ENCODE measurements around the gene CEP120.
A peak's percentile ranks its signal among the peaks of the same experiment; 100 is the strongest.
"Not testable (repeated sequence)": the region's sequence is repeated elsewhere in the genome, so short reads cannot be mapped to it uniquely, and the experiment has no call there.

CEP120 gene

GRCh38 chr5:123422433-123423277 is 548 bp downstream of the CEP120 start:
- WGBS, 2 experiments (ENCODE audit: insufficient coverage in 2 of 2), result 0 to 1% methylated on average over 38 to 43 of the region's 45 CpGs

GRCh38 chr5:123421773-123422172 is 1.4 kb downstream of the CEP120 start:
- H3K4me1 ChIP-seq (ENCODE audit: control insufficient read depth, insufficient read depth, low read length, poor library complexity, severe bottlenecking), result no peaks in the 10 kb centered on the region
- no peaks in the 10 kb centered on the region for H3K9me3 ChIP-seq (ENCODE audit: control insufficient read depth, low read length)
- peaks cover 14% of the 10 kb centered on the region for H3K36me3 ChIP-seq (ENCODE audit: control insufficient read depth, insufficient read depth, low read length)
- H3K4me3 ChIP-seq (ENCODE audit: extremely low read depth, insufficient read depth, low read length, poor library complexity, severe bottlenecking), result peak overlapping the region; percentile 76
- WGBS, 2 experiments (ENCODE audit: insufficient coverage in 2 of 2), result 31% methylated on average over 2 of the region's 2 CpGs; no CpG with 5 or more reads in 1 of the 2 experiments
- H3K27ac ChIP-seq (ENCODE audit: low read depth, low read length, severe bottlenecking), result no peak overlapping the region

More at GRCh38 chr5:123422433-123423277, 548 bp downstream of the CEP120 start:
- H3K27ac ChIP-seq (ENCODE audit: low read depth, low read length, severe bottlenecking), result peak overlapping the region; percentile 77
- peaks cover 10% of the 10 kb centered on the region for H3K36me3 ChIP-seq (ENCODE audit: control insufficient read depth, insufficient read depth, low read length)
- peak overlapping the region; percentile 76 for H3K4me3 ChIP-seq (ENCODE audit: extremely low read depth, insufficient read depth, low read length, poor library complexity, severe bottlenecking)
- H3K9me3 ChIP-seq (ENCODE audit: control insufficient read depth, low read length), result no peaks in the 10 kb centered on the region
- H3K4me1 ChIP-seq (ENCODE audit: control insufficient read depth, insufficient read depth, low read length, poor library complexity, severe bottlenecking), result no peaks in the 10 kb centered on the region

- Histone ChIP-seq H3K36me3 (ENCODE audit: control insufficient read depth, insufficient read depth, low read length) (peaks cover 60% of the 10 kb centered on the region), H3K4me1 (ENCODE audit: control insufficient read depth, insufficient read depth, low read length, poor library complexity, severe bottlenecking) (peaks cover 3% of the 10 kb centered on the region), H3K9me3 (ENCODE audit: control insufficient read depth, low read length) (no peaks in the 10 kb centered on the region), H3K4me3 (ENCODE audit: extremely low read depth, insufficient read depth, low read length, poor library complexity, severe bottlenecking) (no peak overlapping the region), H3K27ac (ENCODE audit: low read depth, low read length, severe bottlenecking) (peak overlapping the region; percentile 17)
Observed at GRCh38 chr5:123414974-123415373, 8.2 kb downstream of the CEP120 start.

- 100% methylated on average over 1 of the region's 3 CpGs for WGBS, 2 experiments (ENCODE audit: insufficient coverage in 2 of 2)
- Histone ChIP-seq H3K4me3 (ENCODE audit: extremely low read depth, insufficient read depth, low read length, poor library complexity, severe bottlenecking) (no peak overlapping the region), H3K9me3 (ENCODE audit: control insufficient read depth, low read length) (no peaks in the 10 kb centered on the region), H3K4me1 (ENCODE audit: control insufficient read depth, insufficient read depth, low read length, poor library complexity, severe bottlenecking) (peaks cover 3% of the 10 kb centered on the region), H3K36me3 (ENCODE audit: control insufficient read depth, insufficient read depth, low read length) (peaks cover 53% of the 10 kb centered on the region), H3K27ac (ENCODE audit: low read depth, low read length, severe bottlenecking) (no peak overlapping the region)
Observed at GRCh38 chr5:123412206-123412605, 11.0 kb downstream of the CEP120 start.

- H3K36me3 ChIP-seq (ENCODE audit: control insufficient read depth, insufficient read depth, low read length), result peaks cover 51% of the 10 kb centered on the region
- WGBS, 2 experiments (ENCODE audit: insufficient coverage in 2 of 2), result 87 to 93% methylated on average over 9 to 11 of the region's 12 CpGs
- not testable (repeated sequence) for H3K27ac ChIP-seq (ENCODE audit: low read depth, low read length, severe bottlenecking); H3K4me3 ChIP-seq (ENCODE audit: extremely low read depth, insufficient read depth, low read length, poor library complexity, severe bottlenecking); H3K9me3 ChIP-seq (ENCODE audit: control insufficient read depth, low read length); H3K4me1 ChIP-seq (ENCODE audit: control insufficient read depth, insufficient read depth, low read length, poor library complexity, severe bottlenecking)
Observed at GRCh38 chr5:123401999-123402398, 21.2 kb downstream of the CEP120 start.

GRCh38 chr5:123401320-123401719 is 21.9 kb downstream of the CEP120 start:
- peaks cover 58% of the 10 kb centered on the region for H3K36me3 ChIP-seq (ENCODE audit: control insufficient read depth, insufficient read depth, low read length)
- H3K9me3 ChIP-seq (ENCODE audit: control insufficient read depth, low read length), result no peaks in the 10 kb centered on the region
- no peak overlapping the region for H3K4me3 ChIP-seq (ENCODE audit: extremely low read depth, insufficient read depth, low read length, poor library complexity, severe bottlenecking)
- H3K27ac ChIP-seq (ENCODE audit: low read depth, low read length, severe bottlenecking), result no peak overlapping the region
- whole genome bisulfite sequencing, 2 experiments (ENCODE audit: insufficient coverage in 2 of 2), result 95% methylated on average over 14 to 15 of the region's 15 CpGs
- no peaks in the 10 kb centered on the region for H3K4me1 ChIP-seq (ENCODE audit: control insufficient read depth, insufficient read depth, low read length, poor library complexity, severe bottlenecking)

GRCh38 chr5:123400870-123401291 is 22.3 kb downstream of the CEP120 start:
- H3K4me1 ChIP-seq (ENCODE audit: control insufficient read depth, insufficient read depth, low read length, poor library complexity, severe bottlenecking); H3K27ac ChIP-seq (ENCODE audit: low read depth, low read length, severe bottlenecking); H3K4me3 ChIP-seq (ENCODE audit: extremely low read depth, insufficient read depth, low read length, poor library complexity, severe bottlenecking); H3K9me3 ChIP-seq (ENCODE audit: control insufficient read depth, low read length): not testable (repeated sequence)
- H3K36me3 ChIP-seq (ENCODE audit: control insufficient read depth, insufficient read depth, low read length), result peaks cover 60% of the 10 kb centered on the region
- 96 to 97% methylated on average over 21 to 22 of the region's 23 CpGs for WGBS, 2 experiments (ENCODE audit: insufficient coverage in 2 of 2)

GRCh38 chr5:123398058-123398733 is 25.0 kb downstream of the CEP120 start:
- Histone ChIP-seq H3K4me1 (ENCODE audit: control insufficient read depth, insufficient read depth, low read length, poor library complexity, severe bottlenecking) (no peaks in the 10 kb centered on the region), H3K27ac (ENCODE audit: low read depth, low read length, severe bottlenecking) (no peak overlapping the region), H3K36me3 (ENCODE audit: control insufficient read depth, insufficient read depth, low read length) (peaks cover 57% of the 10 kb centered on the region), H3K9me3 (ENCODE audit: control insufficient read depth, low read length) (no peaks in the 10 kb centered on the region), H3K4me3 (ENCODE audit: extremely low read depth, insufficient read depth, low read length, poor library complexity, severe bottlenecking) (no peak overlapping the region)
- WGBS, 2 experiments (ENCODE audit: insufficient coverage in 2 of 2), result 100% methylated on average over 1 of the region's 1 CpG; no CpG with 5 or more reads in 1 of the 2 experiments

GRCh38 chr5:123397538-123397937 is 25.7 kb downstream of the CEP120 start:
- no peaks in the 10 kb centered on the region for H3K4me1 ChIP-seq (ENCODE audit: control insufficient read depth, insufficient read depth, low read length, poor library complexity, severe bottlenecking)
- H3K9me3 ChIP-seq (ENCODE audit: control insufficient read depth, low read length), result no peaks in the 10 kb centered on the region
- H3K36me3 ChIP-seq (ENCODE audit: control insufficient read depth, insufficient read depth, low read length), result peaks cover 50% of the 10 kb centered on the region
- H3K4me3 ChIP-seq (ENCODE audit: extremely low read depth, insufficient read depth, low read length, poor library complexity, severe bottlenecking), result no peak overlapping the region
- WGBS, 2 experiments (ENCODE audit: insufficient coverage in 2 of 2), result 95 to 100% methylated on average over 2 to 3 of the region's 3 CpGs
- H3K27ac ChIP-seq (ENCODE audit: low read depth, low read length, severe bottlenecking), result no peak overlapping the region

- H3K27ac ChIP-seq (ENCODE audit: low read depth, low read length, severe bottlenecking), result no peak overlapping the region
- peaks cover 37% of the 10 kb centered on the region for H3K36me3 ChIP-seq (ENCODE audit: control insufficient read depth, insufficient read depth, low read length)
- WGBS, 2 experiments (ENCODE audit: insufficient coverage in 2 of 2), result 100% methylated on average over 1 of the region's 1 CpG; no CpG with 5 or more reads in 1 of the 2 experiments
- no peaks in the 10 kb centered on the region for H3K4me1 ChIP-seq (ENCODE audit: control insufficient read depth, insufficient read depth, low read length, poor library complexity, severe bottlenecking)
- no peaks in the 10 kb centered on the region for H3K9me3 ChIP-seq (ENCODE audit: control insufficient read depth, low read length)
- no peak overlapping the region for H3K4me3 ChIP-seq (ENCODE audit: extremely low read depth, insufficient read depth, low read length, poor library complexity, severe bottlenecking)
Observed at GRCh38 chr5:123391009-123391408, 32.2 kb downstream of the CEP120 start.

- no peak overlapping the region for H3K27ac ChIP-seq (ENCODE audit: low read depth, low read length, severe bottlenecking)
- H3K9me3 ChIP-seq (ENCODE audit: control insufficient read depth, low read length), result no peaks in the 10 kb centered on the region
- peaks cover 39% of the 10 kb centered on the region for H3K36me3 ChIP-seq (ENCODE audit: control insufficient read depth, insufficient read depth, low read length)
- H3K4me3 ChIP-seq (ENCODE audit: extremely low read depth, insufficient read depth, low read length, poor library complexity, severe bottlenecking), result no peak overlapping the region
- no peaks in the 10 kb centered on the region for H3K4me1 ChIP-seq (ENCODE audit: control insufficient read depth, insufficient read depth, low read length, poor library complexity, severe bottlenecking)
Observed at GRCh38 chr5:123389794-123390193, 33.4 kb downstream of the CEP120 start.

Measured in mesodermal cell (in vitro differentiated cells).